ENCODE measurements around the gene TRIM7.

Gene TRIM7

GRCh38 chr5:181236471-181236870 lies 31.5 kb upstream of the TRIM7 start:
- H3K4me3 ChIP-seq (ENCODE audit: low read length), result no peak overlapping the region
- TF ChIP-seq, protein P1, sequence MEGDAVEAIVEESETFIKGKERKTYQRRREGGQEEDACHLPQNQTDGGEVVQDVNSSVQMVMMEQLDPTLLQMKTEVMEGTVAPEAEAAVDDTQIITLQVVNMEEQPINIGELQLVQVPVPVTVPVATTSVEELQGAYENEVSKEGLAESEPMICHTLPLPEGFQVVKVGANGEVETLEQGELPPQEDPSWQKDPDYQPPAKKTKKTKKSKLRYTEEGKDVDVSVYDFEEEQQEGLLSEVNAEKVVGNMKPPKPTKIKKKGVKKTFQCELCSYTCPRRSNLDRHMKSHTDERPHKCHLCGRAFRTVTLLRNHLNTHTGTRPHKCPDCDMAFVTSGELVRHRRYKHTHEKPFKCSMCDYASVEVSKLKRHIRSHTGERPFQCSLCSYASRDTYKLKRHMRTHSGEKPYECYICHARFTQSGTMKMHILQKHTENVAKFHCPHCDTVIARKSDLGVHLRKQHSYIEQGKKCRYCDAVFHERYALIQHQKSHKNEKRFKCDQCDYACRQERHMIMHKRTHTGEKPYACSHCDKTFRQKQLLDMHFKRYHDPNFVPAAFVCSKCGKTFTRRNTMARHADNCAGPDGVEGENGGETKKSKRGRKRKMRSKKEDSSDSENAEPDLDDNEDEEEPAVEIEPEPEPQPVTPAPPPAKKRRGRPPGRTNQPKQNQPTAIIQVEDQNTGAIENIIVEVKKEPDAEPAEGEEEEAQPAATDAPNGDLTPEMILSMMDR (IDR thresholded peaks at IDR 0.05; ENCODE audit: insufficient read depth, low read depth, low read length, missing control alignments), result no peak
- DNase-seq (ENCODE audit: low read depth), result no peak

GRCh38 chr5:181235689-181236366 lies 30.8 kb upstream of the TRIM7 start:
- no peak for DNase-seq (ENCODE audit: low read depth)
- no peak overlapping the region for H3K4me3 ChIP-seq (ENCODE audit: low read length)
- TF ChIP-seq, protein P1 (IDR thresholded peaks at IDR 0.05; ENCODE audit: insufficient read depth, low read depth, low read length, missing control alignments), result no peak

GRCh38 chr5:181235323-181235688 lies 30.3 kb upstream of the TRIM7 start:
- no peak for DNase-seq (ENCODE audit: low read depth)
- no peak overlapping the region for H3K4me3 ChIP-seq (ENCODE audit: low read length)
- TF ChIP-seq, protein P1 (IDR thresholded peaks at IDR 0.05; ENCODE audit: insufficient read depth, low read depth, low read length, missing control alignments), result no peak

DNA sequence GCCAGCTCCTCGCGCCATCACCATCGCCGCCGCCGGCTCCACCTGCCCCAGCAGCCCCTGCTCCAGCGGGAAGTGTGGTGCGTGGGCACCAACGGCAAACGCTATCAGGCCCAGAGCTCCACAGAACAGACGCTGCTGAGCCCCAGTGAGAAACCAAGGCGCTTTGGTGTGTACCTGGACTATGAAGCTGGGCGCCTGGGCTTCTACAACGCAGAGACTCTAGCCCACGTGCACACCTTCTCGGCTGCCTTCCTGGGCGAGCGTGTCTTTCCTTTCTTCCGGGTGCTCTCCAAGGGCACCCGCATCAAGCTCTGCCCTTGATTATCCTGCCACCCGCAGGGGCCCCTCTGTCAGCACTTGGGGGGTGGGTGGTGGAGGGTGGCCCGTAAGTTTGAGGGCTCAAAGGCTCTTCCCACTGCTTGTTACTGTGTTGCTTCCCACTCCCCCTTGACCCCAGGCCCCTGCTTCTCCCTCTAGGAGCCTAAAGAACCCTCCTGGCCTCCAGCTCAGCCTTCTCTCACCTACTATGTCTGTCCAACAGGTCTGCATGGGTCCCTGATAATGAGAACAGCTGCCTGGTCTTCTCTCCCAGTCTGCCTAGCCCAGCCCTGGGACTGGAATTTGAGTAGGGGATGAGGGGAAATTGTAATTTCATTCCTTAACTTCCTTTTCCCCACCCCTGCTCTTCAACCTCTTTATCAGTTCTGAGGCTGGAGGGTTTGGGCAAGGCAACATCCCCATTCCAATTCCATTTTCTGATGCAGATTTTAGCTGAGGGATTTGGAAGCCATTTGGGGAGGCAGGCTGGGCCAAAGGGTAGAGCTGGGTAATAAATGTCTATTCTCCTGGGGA lies 29.7 kb upstream of the TRIM7 start:
- no peak overlapping the region for H3K4me3 ChIP-seq (ENCODE audit: low read length)
- TF ChIP-seq, protein P1 (IDR thresholded peaks at IDR 0.05; ENCODE audit: insufficient read depth, low read depth, low read length, missing control alignments), result no peak
- no peak for DNase-seq (ENCODE audit: low read depth)

DNA sequence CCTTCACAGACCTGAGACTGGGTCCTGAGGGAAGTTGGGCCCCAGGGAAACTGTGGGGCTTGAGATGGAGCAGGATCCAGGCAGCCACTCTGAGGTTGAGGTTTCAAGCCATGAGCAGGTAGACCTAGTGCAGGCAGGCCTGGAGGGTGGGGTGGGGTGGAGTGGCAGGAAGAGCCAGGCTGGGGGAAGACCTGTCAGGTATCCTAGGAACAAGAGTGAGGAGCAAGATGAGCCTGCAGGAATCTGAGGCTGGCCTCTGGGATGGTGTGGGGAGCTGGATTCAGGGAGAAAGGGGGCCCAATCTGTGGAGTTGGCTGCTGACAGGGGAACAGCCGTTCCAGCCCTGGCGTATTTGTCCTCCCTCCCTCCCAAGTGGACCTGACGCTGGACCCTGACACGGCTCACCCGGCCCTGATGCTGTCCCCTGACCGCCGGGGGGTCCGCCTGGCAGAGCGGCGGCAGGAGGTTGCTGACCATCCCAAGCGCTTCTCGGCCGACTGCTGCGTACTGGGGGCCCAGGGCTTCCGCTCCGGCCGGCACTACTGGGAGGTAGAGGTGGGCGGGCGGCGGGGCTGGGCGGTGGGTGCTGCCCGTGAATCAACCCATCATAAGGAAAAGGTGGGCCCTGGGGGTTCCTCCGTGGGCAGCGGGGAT lies 28.9 kb upstream of the TRIM7 start:
- TF ChIP-seq, protein P1 (IDR thresholded peaks at IDR 0.05; ENCODE audit: insufficient read depth, low read depth, low read length, missing control alignments), result no peak
- DNase-seq (ENCODE audit: low read depth), result peak; percentile 50
- H3K4me3 ChIP-seq (ENCODE audit: low read length), result no peak overlapping the region

- DNase-seq (ENCODE audit: low read depth), result no peak
- TF ChIP-seq, protein P1 (IDR thresholded peaks at IDR 0.05; ENCODE audit: insufficient read depth, low read depth, low read length, missing control alignments), result no peak
- H3K4me3 ChIP-seq (ENCODE audit: low read length), result no peak overlapping the region
These were observed 28.2 kb upstream of the TRIM7 start for GRCh38 chr5:181233088-181233800.

Measured in epithelial cell of esophagus (primary cell).